GM23338 (cell line): ENCODE data around the gene DAGLA. TPM values are rescaled to one million over a fixed set of nuclear protein-coding genes. Genes with fewer than 3 reads are reported as not detected.

Experiments
- ATAC-seq: fragments of 200-7000 bp; cut with Tn5 transposase; 3 replicates; pipeline ENCODE4 v1.9.1; 2020
- DNase-seq: peaks from one replicate; pipeline ENCODE4 v3.0.0-alpha.2; 2015; ENCODE audit warnings: low spot score
- H2AFZ ChIP-seq: fragments of 200-600 bp; sonication (generic); 2 replicates; pipeline ENCODE4 v1.8.0; 2016; ENCODE audit warnings: antibody characterized with exemption, mild to moderate bottlenecking, moderate library complexity
- H3F3A ChIP-seq: fragments of 200-600 bp; sonication (generic); replicated peaks from 2 replicates; pipeline ENCODE4 v1.8.0; 2017; ENCODE audit warnings: antibody characterized with exemption, mixed run types, low read depth
- H3K27ac ChIP-seq: fragments of 200-600 bp; sonication (generic); 2 replicates; pipeline ENCODE4 v1.6.1; 2016; ENCODE audit warnings: low read depth
- H3K27me3 ChIP-seq: fragments of 200-600 bp; sonication (generic); 2 replicates; pipeline ENCODE4 v1.8.0; 2016; ENCODE audit warnings: mild to moderate bottlenecking, mixed run types, moderate library complexity; ENCODE audit not compliant: insufficient read depth
- H3K36me3 ChIP-seq: fragments of 200-600 bp; sonication (generic); 2 replicates; pipeline ENCODE4 v1.8.0; 2016; ENCODE audit warnings: mild to moderate bottlenecking; ENCODE audit not compliant: insufficient read depth
- H3K4me1 ChIP-seq: fragments of 200-600 bp; sonication (generic); 2 replicates; pipeline ENCODE4 v1.8.0; 2016; ENCODE audit warnings: mild to moderate bottlenecking, moderate library complexity; ENCODE audit not compliant: insufficient read depth
- H3K4me2 ChIP-seq: fragments of 200-600 bp; sonication (generic); 2 replicates; pipeline ENCODE4 v1.7.1; 2017; ENCODE audit warnings: mixed run types
- H3K4me3 ChIP-seq: fragments of 200-600 bp; sonication (generic); 2 replicates; pipeline ENCODE4 v1.6.1; 2016; ENCODE audit warnings: mixed run types
- H3K79me2 ChIP-seq: fragments of 200-600 bp; sonication (generic); replicated peaks from 2 replicates; pipeline ENCODE4 v1.8.0; 2017; ENCODE audit warnings: mild to moderate bottlenecking; ENCODE audit not compliant: insufficient read depth
- H3K9me2 ChIP-seq: fragments of 200-600 bp; sonication (generic); 2 replicates; pipeline ENCODE4 v1.8.0; 2017; ENCODE audit not compliant: insufficient read depth
- H4K20me1 ChIP-seq: fragments of 200-600 bp; sonication (generic); replicated peaks from 2 replicates; pipeline ENCODE4 v1.8.0; 2017; ENCODE audit warnings: mild to moderate bottlenecking; ENCODE audit not compliant: insufficient read depth
- H3K27ac Mint-ChIP-seq: 2 replicates; pipeline ENCODE4 v1.8.0; 2020; ENCODE audit warnings: inconsistent platforms, mild to moderate bottlenecking, moderate library complexity, mixed read lengths
- H3K27me3 Mint-ChIP-seq: 3 replicates; pipeline ENCODE4 v1.8.0; 2022; ENCODE audit warnings: low read depth, mild to moderate bottlenecking, moderate library complexity, mixed read lengths, inconsistent platforms; ENCODE audit not compliant: insufficient read depth, poor library complexity
- H3K36me3 Mint-ChIP-seq: 3 replicates; pipeline ENCODE4 v1.8.0; 2021; ENCODE audit warnings: low read depth, mild to moderate bottlenecking, inconsistent platforms, moderate library complexity, mixed read lengths
- H3K4me1 Mint-ChIP-seq: 3 replicates; pipeline ENCODE4 v1.8.0; 2020; ENCODE audit warnings: mild to moderate bottlenecking, inconsistent platforms, mixed read lengths
- H3K4me3 Mint-ChIP-seq: 3 replicates; pipeline ENCODE4 v1.8.0; 2021; ENCODE audit warnings: moderate library complexity, mild to moderate bottlenecking, inconsistent platforms, mixed read lengths
- H3K9me3 Mint-ChIP-seq: 3 replicates; pipeline ENCODE4 v1.8.0; 2020; ENCODE audit warnings: moderate library complexity, mild to moderate bottlenecking, inconsistent platforms, mixed read lengths
- CREB1 ChIP-seq: fragments of 250-450 bp; sonication (Bioruptor Pico); IDR thresholded peaks from 2 replicates; pipeline ENCODE4 v1.5.0; 2020; ENCODE audit warnings: low read depth, mild to moderate bottlenecking, moderate library complexity
- ETS1 ChIP-seq: IDR thresholded peaks from 2 replicates; pipeline ENCODE4 v1.6.1; 2016; ENCODE audit warnings: antibody characterized with exemption
- EZH2 ChIP-seq: fragments of 200-600 bp; sonication (generic); IDR thresholded peaks from one replicate; pipeline ENCODE4 v1.8.0; 2017; ENCODE audit warnings: antibody characterized with exemption, mild to moderate bottlenecking, low read depth; ENCODE audit not compliant: unreplicated experiment
- NANOG ChIP-seq: IDR thresholded peaks from 2 replicates; pipeline ENCODE4 v1.6.1; 2016; ENCODE audit warnings: antibody characterized with exemption, borderline replicate concordance
- STAT1 ChIP-seq: IDR thresholded peaks from one replicate; pipeline ENCODE4 v1.6.1; 2016; ENCODE audit warnings: antibody characterized with exemption; ENCODE audit not compliant: unreplicated experiment
- ZNF114 ChIP-seq: fragments of 250-450 bp; sonication (Bioruptor Pico); IDR thresholded peaks from 2 replicates; pipeline ENCODE4 v1.5.0; 2020; ENCODE audit warnings: mild to moderate bottlenecking, moderate library complexity
- ZNF331 ChIP-seq: fragments of 250-450 bp; sonication (Bioruptor Pico); IDR thresholded peaks from 2 replicates; pipeline ENCODE4 v1.5.0; 2020; ENCODE audit warnings: low read depth, mild to moderate bottlenecking, moderate library complexity
- ZNF462 ChIP-seq: fragments of 250-450 bp; sonication (Bioruptor Pico); IDR thresholded peaks from 2 replicates; pipeline ENCODE4 v1.5.0; 2020; ENCODE audit warnings: mild to moderate bottlenecking, moderate library complexity
- polyA plus RNA-seq: library from polyadenylated mRNA; unstranded; fragments of >200 nt; fragmentation: Nextera tagmentation; extraction: Ambion mirVana; gene quantifications from 2 replicates; pipeline ENCODE4 v1.2.1, GENCODE V29; 2016
- total RNA-seq: library from RNA; depleted of rRNA; stranded (reverse); fragments of >200 nt; shearing (Covaris generic); gene quantifications from 2 replicates; pipeline ENCODE4 v1.2.3, GENCODE V29; 2014

DAGLA gene
- total and polyA plus RNA-seq, 2 experiments from 2014 or later, result 0.55 to 2.5 TPM

GRCh38 chr11:61749591-61750217, 69.5 kb downstream of the DAGLA start:
- no peak overlapping the region for H3K27ac Mint-ChIP-seq
- no peak overlapping the region for H3K27ac ChIP-seq
- no peaks in the 10 kb centered on the region for H3K36me3 ChIP-seq
- H3F3A ChIP-seq, result peaks cover 4% of the 10 kb centered on the region; the same call in 1 of the 2 replicates
- DNase-seq (peak; percentile 41), ATAC-seq (peak; percentile 10)
- H3K4me2 ChIP-seq, result peak overlapping the region; percentile 62
- H3K9me2 ChIP-seq, result no peaks in the 10 kb centered on the region
- H3K4me3 ChIP-seq, result peak overlapping the region; percentile 10; the same call in 1 of the 2 replicates
- peaks cover 32% of the 10 kb centered on the region for H3K27me3 ChIP-seq
- peaks cover 11% of the 10 kb centered on the region for H3K4me1 ChIP-seq
- TF ChIP-seq EZH2 (no peak), ZNF331 (CRISPR knock-in tag) (no peak), CREB1 (CRISPR knock-in tag) (no peak), ZNF462 (CRISPR knock-in tag) (no peak), STAT1 (no peak), ZNF114 (no peak), NANOG (no peak), ETS1 (no peak)
- H3K27me3 Mint-ChIP-seq, result peaks cover 34% of the 10 kb centered on the region
- H3K9me3 Mint-ChIP-seq, result no peaks in the 10 kb centered on the region
- H4K20me1 ChIP-seq, result peaks cover 3% of the 10 kb centered on the region; the same call in 1 of the 2 replicates
- peak overlapping the region; percentile 34; the same call in 1 of the 3 replicates for H3K4me3 Mint-ChIP-seq
- H3K79me2 ChIP-seq, result no peaks in the 10 kb centered on the region
- H3K36me3 Mint-ChIP-seq, result no peaks in the 10 kb centered on the region; the same call in 2 of the 3 replicates
- H2AFZ ChIP-seq, result peak overlapping the region; percentile 78; the same call in 1 of the 2 replicates
- peaks cover 22% of the 10 kb centered on the region for H3K4me1 Mint-ChIP-seq
